ENCODE measurements around the gene LLGL1. TPM values are rescaled to one million over a fixed set of nuclear protein-coding genes. Genes with fewer than 3 reads are reported as not detected.

The LLGL1 gene
- total RNA-seq, 1 experiment from 2014 or later: 47.4 TPM

DNA sequence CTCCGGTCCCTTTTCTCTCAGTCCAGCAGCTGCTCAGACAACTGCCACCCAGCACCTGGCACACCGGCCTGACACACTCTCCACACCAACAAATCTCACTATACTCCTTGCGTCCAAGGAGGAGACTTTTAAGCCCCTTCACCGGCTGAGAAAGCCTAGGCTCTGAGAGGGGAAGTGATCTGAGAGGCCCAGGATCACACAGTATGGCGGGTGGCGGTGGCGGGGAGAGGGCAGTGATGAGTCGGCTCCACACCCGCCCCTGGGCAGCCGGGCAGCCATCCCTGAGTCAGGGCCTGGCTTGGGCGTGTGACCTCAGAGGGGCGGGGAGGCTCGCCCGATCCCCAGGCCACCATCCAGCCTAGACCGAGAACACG lies 32.5 kb downstream of the LLGL1 start:
- Histone ChIP-seq H3K4me2 (ENCODE audit: low read length) (peak overlapping the region; percentile 99), H3K27ac (ENCODE audit: low read length) (peak overlapping the region; percentile 86), H3K9me3 (ENCODE audit: low read length) (no peaks in the 10 kb centered on the region), H3F3A (ENCODE audit: low read length, unreplicated experiment) (no peaks in the 10 kb centered on the region), H2AFZ (ENCODE audit: low read length) (peak overlapping the region; percentile 79), H4K20me1 (ENCODE audit: low read length) (peaks cover 4% of the 10 kb centered on the region; the same call in 1 of the 2 replicates), H3K4me3 (ENCODE audit: low read length) (peak overlapping the region; percentile 88), H3K36me3 (ENCODE audit: low read depth, low read length) (peaks cover 39% of the 10 kb centered on the region), H3K4me1 (ENCODE audit: insufficient read depth, low read length) (peaks cover 35% of the 10 kb centered on the region), H3K9ac (ENCODE audit: low read length) (peak overlapping the region; percentile 97), H3K9me2 (replicated peaks; ENCODE audit: low read length) (no peaks in the 10 kb centered on the region), H3K79me2 (ENCODE audit: low read length) (peaks cover 60% of the 10 kb centered on the region), H3K27me3 (ENCODE audit: low read length) (no peaks in the 10 kb centered on the region)
- TSS peak; percentile 1 for BruUV-seq (replicated peaks)
- intact Hi-C loops (cut with micrococcal nuclease): no loop called here
- CTCF ChIA-PET: interaction anchor here (0.6 kb wide), 1 partner anchor 118 kb away, joined by 11 read pairs; no protein-coding TSS in a partner anchor
- POLR2A ChIA-PET (ENCODE audit: unreplicated experiment): no interaction called here
- TF ChIP-seq, protein P1, sequence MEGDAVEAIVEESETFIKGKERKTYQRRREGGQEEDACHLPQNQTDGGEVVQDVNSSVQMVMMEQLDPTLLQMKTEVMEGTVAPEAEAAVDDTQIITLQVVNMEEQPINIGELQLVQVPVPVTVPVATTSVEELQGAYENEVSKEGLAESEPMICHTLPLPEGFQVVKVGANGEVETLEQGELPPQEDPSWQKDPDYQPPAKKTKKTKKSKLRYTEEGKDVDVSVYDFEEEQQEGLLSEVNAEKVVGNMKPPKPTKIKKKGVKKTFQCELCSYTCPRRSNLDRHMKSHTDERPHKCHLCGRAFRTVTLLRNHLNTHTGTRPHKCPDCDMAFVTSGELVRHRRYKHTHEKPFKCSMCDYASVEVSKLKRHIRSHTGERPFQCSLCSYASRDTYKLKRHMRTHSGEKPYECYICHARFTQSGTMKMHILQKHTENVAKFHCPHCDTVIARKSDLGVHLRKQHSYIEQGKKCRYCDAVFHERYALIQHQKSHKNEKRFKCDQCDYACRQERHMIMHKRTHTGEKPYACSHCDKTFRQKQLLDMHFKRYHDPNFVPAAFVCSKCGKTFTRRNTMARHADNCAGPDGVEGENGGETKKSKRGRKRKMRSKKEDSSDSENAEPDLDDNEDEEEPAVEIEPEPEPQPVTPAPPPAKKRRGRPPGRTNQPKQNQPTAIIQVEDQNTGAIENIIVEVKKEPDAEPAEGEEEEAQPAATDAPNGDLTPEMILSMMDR (conservative IDR thresholded peaks at IDR 0.05; ENCODE audit: low read depth, low read length): no peak
- TF ChIP-seq EZH2 (IDR thresholded peaks at IDR 0.05; ENCODE audit: low read length, unreplicated experiment) (no peak), EZH2phosphoT487 (IDR thresholded peaks at IDR 0.05; ENCODE audit: borderline replicate concordance, low read length) (no peak)
- ATAC-seq (peak; percentile 66), DNase-seq (peak; percentile 79)

DNA sequence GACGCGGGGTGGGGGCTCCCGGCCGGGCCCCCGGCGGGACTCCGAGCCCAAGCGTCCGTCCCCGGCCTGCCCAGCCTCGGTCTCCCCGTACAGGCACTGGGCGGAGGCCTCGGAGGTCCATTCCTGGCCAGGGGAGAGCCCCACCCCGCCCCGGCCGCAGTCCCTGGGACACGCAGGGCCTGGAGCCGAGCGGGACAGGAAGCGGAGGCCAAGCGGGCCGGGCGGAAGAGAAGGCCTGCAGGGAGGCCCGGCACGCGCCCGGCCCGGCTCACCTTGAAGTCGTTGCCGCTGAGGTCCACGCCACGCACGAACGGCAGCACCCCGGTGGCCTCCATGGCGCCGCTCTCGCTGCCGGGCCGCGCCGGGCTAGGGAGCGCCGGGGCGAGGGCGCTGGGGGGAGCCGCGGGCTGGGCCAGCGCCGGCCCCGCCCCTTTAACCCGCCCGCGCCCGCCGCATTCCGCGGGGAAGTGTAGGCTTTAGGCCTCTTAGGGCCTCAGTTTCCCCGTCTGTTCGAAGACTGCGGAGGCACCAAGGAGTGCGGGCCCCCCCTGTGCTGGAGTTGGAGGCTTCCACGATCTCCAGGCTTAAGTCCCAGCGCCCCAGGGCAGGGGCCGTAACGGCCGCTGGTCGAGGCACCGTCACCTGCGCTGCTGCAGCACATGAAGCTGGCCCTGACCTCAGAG lies 33.1 kb downstream of the LLGL1 start, which contains the start of gene FLII:
FLII (minus strand) TSS at position 383 of the 683 bp plus-strand sequence; CDS start at position 335, 48 bp downstream.
- Histone ChIP-seq H3K79me2 (ENCODE audit: low read length) (peaks cover 60% of the 10 kb centered on the region), H3K4me2 (ENCODE audit: low read length) (peak within 1 kb of the TSS; percentile 99), H3K9me3 (ENCODE audit: low read length) (no peaks in the 10 kb centered on the region), H3K9ac (ENCODE audit: low read length) (peak within 1 kb of the TSS; percentile 97), H3K27ac (ENCODE audit: low read length) (peak within 1 kb of the TSS; percentile 86), H3K9me2 (replicated peaks; ENCODE audit: low read length) (no peaks in the 10 kb centered on the region), H3F3A (ENCODE audit: low read length, unreplicated experiment) (no peaks in the 10 kb centered on the region), H3K4me1 (ENCODE audit: insufficient read depth, low read length) (peaks cover 35% of the 10 kb centered on the region), H3K36me3 (ENCODE audit: low read depth, low read length) (peaks cover 33% of the 10 kb centered on the region), H3K4me3 (ENCODE audit: low read length) (peak within 1 kb of the TSS; percentile 88), H2AFZ (ENCODE audit: low read length) (peak within 1 kb of the TSS; percentile 79), H3K27me3 (ENCODE audit: low read length) (no peaks in the 10 kb centered on the region), H4K20me1 (ENCODE audit: low read length) (peaks cover 4% of the 10 kb centered on the region; the same call in 1 of the 2 replicates)
- no TSS peak for BruUV-seq (replicated peaks)
- intact Hi-C loops (cut with micrococcal nuclease): no loop called here
- DNase-seq (peak; percentile 56), ATAC-seq (peak; percentile 32)
- ChIA-PET CTCF (no interaction called here), POLR2A (ENCODE audit: unreplicated experiment) (no interaction called here)
- TF ChIP-seq, protein P1 (conservative IDR thresholded peaks at IDR 0.05; ENCODE audit: low read depth, low read length): no peak
- no peak for TF ChIP-seq EZH2 (IDR thresholded peaks at IDR 0.05; ENCODE audit: low read length, unreplicated experiment)
- TF ChIP-seq EZH2phosphoT487 (IDR thresholded peaks at IDR 0.05; ENCODE audit: borderline replicate concordance, low read length): no peak
